T-cell (primary cell): Measurements from ENCODE around the gene MYRIP. TPM values are rescaled to one million over a fixed set of nuclear protein-coding genes. Genes with fewer than 3 reads are reported as not detected.
"Not testable (repeated sequence)": the region's sequence is repeated elsewhere in the genome, so short reads cannot be mapped to it uniquely, and the experiment has no call there.

ENCODE experiments used
- ATAC-seq, 4 experiments: fragments of 200-7000 bp in 3 of 4; fragments of 150-1000 bp in 1 of 4; cut with Tn5 transposase; replicated peaks in 1 of 4; 1 replicate in 3 of 4; 2 replicates in 1 of 4; pipeline ENCODE4 v1.10.0; 2021; ENCODE audit warnings: moderate library complexity in 3 of 4, mild to moderate bottlenecking in 2 of 4, moderate number of reproducible peaks in 1 of 4
- CTCF ChIA-PET, 2 donors: fragments of 300-600 bp; sonication (Branson Sonifier 250); formaldehyde crosslinking; loops; one replicate each; lab custom pipeline; 2022; ENCODE audit warnings: antibody characterized with exemption in 2 of 2; lab: Charles Lee
- POLR2A ChIA-PET, 2 donors: fragments of 300-600 bp; sonication (Branson Sonifier 250); formaldehyde crosslinking; loops; one replicate each; lab custom pipeline; 2022; ENCODE audit warnings: antibody characterized with exemption in 2 of 2; lab: Charles Lee
- DNase-seq, 35 experiments: peaks; one replicate each; pipeline versions ENCODE4 v3.0.0 to v3.0.0-alpha.2; 2013 to 2023
- H3K27ac ChIP-seq: one replicate; pipeline ENCODE4 v1.5.1; 2013; ENCODE audit warnings: low read length
- H3K27me3 ChIP-seq, 2 experiments: replicated peaks in 1 of 2; 1 replicate in 1 of 2; 2 replicates in 1 of 2; pipeline versions ENCODE4 v1.6.1 to v1.7.0; 2013; ENCODE audit warnings: low read length in 1 of 2, mixed read lengths in 1 of 2; ENCODE audit not compliant: control insufficient read depth in 2 of 2, insufficient read depth in 2 of 2; ENCODE audit errors: extremely low read depth in 1 of 2
- H3K36me3 ChIP-seq, 2 donors: 1 replicate in 1 of 2; 2 replicates in 1 of 2; pipeline versions ENCODE4 v1.6.1 to v1.7.0; 2013; ENCODE audit warnings: low read length in 1 of 2; ENCODE audit not compliant: control insufficient read depth in 2 of 2, insufficient read depth in 1 of 2; ENCODE audit errors: extremely low read depth in 1 of 2
- H3K4me1 ChIP-seq, 2 experiments: 1 replicate in 1 of 2; 2 replicates in 1 of 2; pipeline versions ENCODE4 v1.6.1 to v1.7.0; 2013; ENCODE audit warnings: low read length in 2 of 2, mixed read lengths in 1 of 2; ENCODE audit not compliant: insufficient read depth in 2 of 2, control insufficient read depth in 1 of 2; ENCODE audit errors: extremely low read depth in 1 of 2
- H3K4me3 ChIP-seq, 2 donors: 1 replicate in 1 of 2; 2 replicates in 1 of 2; pipeline versions ENCODE4 v1.5.1 to v1.7.0; 2013; ENCODE audit warnings: mild to moderate bottlenecking in 2 of 2, low read length in 1 of 2, moderate library complexity in 1 of 2; ENCODE audit not compliant: control insufficient read depth in 1 of 2; ENCODE audit errors: extremely low read depth in 1 of 2
- H3K9me3 ChIP-seq: 2 replicates; pipeline ENCODE4 v1.7.0; 2013
- H3K27ac Mint-ChIP-seq, 2 donors: one replicate each; pipeline ENCODE4 v1.8.0; 2020 to 2021; ENCODE audit warnings: mild to moderate bottlenecking in 2 of 2, mixed read lengths in 2 of 2
- H3K27me3 Mint-ChIP-seq, 2 donors: one replicate each; pipeline ENCODE4 v1.8.0; 2021 to 2022; ENCODE audit warnings: mixed read lengths in 2 of 2
- H3K36me3 Mint-ChIP-seq: one replicate; pipeline ENCODE4 v1.8.0; 2021; ENCODE audit warnings: mixed read lengths
- H3K4me1 Mint-ChIP-seq, 3 donors: one replicate each; pipeline ENCODE4 v1.8.0; 2020 to 2022; ENCODE audit warnings: mixed read lengths in 3 of 3, mild to moderate bottlenecking in 1 of 3
- H3K4me3 Mint-ChIP-seq, 3 donors: one replicate each; pipeline ENCODE4 v1.8.0; 2020 to 2022; ENCODE audit warnings: mild to moderate bottlenecking in 3 of 3, mixed read lengths in 3 of 3, moderate library complexity in 3 of 3
- H3K9me3 Mint-ChIP-seq, 3 donors: one replicate each; pipeline ENCODE4 v1.8.0; 2020 to 2022; ENCODE audit warnings: mixed read lengths in 3 of 3
- WGBS: methylation state at CpG from one replicate; pipeline ENCODE4 v1.1.5; 2013; ENCODE audit warnings: missing lambda C conversion rate; ENCODE audit not compliant: insufficient coverage; 5-methylcytosine and 5-hydroxymethylcytosine counted together
- total RNA-seq, 35 experiments: library from RNA in 6 of 35; stranded (reverse) in 6 of 35; fragments of 120-200 nt in 1 of 35; gene quantifications; one replicate each; pipeline versions ENCODE4 v1.2.1 to v1.2.4 and lab custom pipeline; 2013 to 2026

MYRIP gene
- total RNA-seq, 5 donors from 2014 or later (not counting 1 experiment from before 2014, with no cell fraction given), result not detected

DNA sequence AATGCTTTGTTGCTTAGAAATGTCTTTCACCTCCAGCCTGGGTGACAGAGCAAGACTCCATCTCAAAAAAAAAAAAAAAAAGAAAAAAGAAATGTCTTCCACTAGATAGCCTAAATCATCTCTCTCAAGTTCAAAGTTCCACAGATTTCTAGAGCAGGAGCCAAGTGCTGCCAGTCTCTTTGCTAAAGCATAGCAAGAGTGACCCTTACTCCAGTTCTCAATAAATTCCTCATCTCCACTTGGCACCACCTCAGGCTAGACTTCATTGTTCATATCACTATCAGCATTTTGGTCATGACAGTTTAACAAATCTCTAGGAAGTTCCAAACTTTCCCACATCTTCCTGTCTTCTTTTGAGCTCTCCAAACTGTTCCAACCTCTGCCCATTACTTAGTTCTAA is 42.5 kb upstream of the MYRIP start:
- H3K27ac ChIP-seq, ATAC-seq, CTCF ChIA-PET, H3K4me3 Mint-ChIP-seq, POLR2A ChIA-PET, H3K27me3 ChIP-seq, DNase-seq, H3K36me3 ChIP-seq, H3K4me1 ChIP-seq, H3K4me3 ChIP-seq, H3K4me1 Mint-ChIP-seq, H3K9me3 Mint-ChIP-seq, H3K27me3 Mint-ChIP-seq, H3K36me3 Mint-ChIP-seq, H3K9me3 ChIP-seq, H3K27ac Mint-ChIP-seq: not testable (repeated sequence)

DNA sequence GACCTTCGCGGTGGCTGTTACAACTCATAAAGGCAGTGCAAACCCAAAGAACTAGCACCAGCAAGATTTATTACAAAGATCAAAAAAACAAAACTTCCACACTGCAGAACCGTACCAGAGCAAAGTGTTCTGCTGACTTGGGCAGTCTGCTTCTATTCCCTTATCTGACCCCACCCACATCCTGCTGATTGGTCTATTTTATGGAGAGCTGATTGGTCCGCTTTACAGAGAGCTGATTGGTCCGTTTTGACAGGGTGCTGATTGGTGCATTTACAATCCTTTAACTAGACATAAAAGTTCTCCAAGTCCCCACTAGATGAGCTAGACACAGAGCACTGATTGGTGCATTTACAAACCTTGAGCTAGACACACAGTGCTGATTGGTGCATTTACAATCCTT is 31.2 kb upstream of the MYRIP start:
- H3K4me1 Mint-ChIP-seq, H3K9me3 Mint-ChIP-seq, POLR2A ChIA-PET, H3K27me3 Mint-ChIP-seq, H3K4me1 ChIP-seq, H3K4me3 ChIP-seq, H3K36me3 Mint-ChIP-seq, H3K4me3 Mint-ChIP-seq, H3K27ac ChIP-seq, DNase-seq, CTCF ChIA-PET, ATAC-seq, H3K27ac Mint-ChIP-seq, H3K36me3 ChIP-seq, H3K27me3 ChIP-seq, H3K9me3 ChIP-seq: not testable (repeated sequence)
- no CpG with 5 or more reads among the region's 5 CpGs for WGBS

DNA sequence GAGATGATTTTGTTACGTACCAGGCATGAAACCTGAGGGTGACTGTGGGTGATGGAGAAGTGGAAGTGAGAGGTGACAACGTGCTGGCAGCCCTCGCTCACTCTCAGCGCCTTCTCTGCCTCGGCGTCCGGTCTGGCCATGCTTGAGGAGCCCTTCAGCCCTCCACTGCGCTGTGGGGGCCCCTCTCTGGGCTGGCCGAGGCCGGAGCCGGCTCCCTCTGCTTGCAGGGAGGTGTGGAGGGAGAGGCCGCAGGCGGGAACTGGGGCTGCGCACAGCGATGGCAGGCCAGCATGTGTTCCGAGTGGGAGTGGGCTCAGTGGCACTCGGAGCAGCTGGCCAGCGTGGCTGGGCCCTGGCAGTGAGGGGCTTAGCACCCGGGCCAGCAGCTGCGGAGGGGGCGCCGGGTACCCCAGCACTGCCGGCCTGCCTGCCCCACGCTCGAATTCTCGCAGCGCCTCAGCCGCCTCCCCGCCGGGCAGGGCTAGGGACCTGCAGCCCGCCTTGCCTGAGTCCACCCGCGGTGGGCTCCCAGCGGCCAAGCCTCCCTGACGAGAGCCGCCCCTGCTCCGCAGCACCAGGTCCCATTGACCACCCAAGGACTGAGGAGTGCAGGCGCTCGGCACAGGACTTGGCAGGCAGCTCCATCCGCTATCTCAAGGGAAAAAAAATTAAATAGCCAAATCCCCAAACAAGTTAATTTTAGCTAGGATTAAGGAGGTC is 29.7 kb upstream of the MYRIP start:
- no peak overlapping the region for H3K27ac Mint-ChIP-seq
- Histone ChIP-seq H3K36me3 (no peaks in the 10 kb centered on the region), H3K27ac (no peak overlapping the region), H3K4me3 (no peak overlapping the region), H3K9me3 (no peaks in the 10 kb centered on the region), H3K4me1 (no peaks in the 10 kb centered on the region), H3K27me3 (no peaks in the 10 kb centered on the region)
- no peak for DNase-seq
- H3K4me3 Mint-ChIP-seq, result no peak overlapping the region
- no peaks in the 10 kb centered on the region for H3K4me1 Mint-ChIP-seq
- ChIA-PET POLR2A (no interaction called here), CTCF (no interaction called here)
- no peaks in the 10 kb centered on the region for H3K36me3 Mint-ChIP-seq
- peaks cover 3 to 9% of the 10 kb centered on the region in 2 donors for H3K27me3 Mint-ChIP-seq
- ATAC-seq, result no peak
- 94% methylated on average over 35 of the region's 40 CpGs for WGBS
- H3K9me3 Mint-ChIP-seq, result peaks cover 0 to 4% (median 3%) of the 10 kb centered on the region in 3 donors

DNA sequence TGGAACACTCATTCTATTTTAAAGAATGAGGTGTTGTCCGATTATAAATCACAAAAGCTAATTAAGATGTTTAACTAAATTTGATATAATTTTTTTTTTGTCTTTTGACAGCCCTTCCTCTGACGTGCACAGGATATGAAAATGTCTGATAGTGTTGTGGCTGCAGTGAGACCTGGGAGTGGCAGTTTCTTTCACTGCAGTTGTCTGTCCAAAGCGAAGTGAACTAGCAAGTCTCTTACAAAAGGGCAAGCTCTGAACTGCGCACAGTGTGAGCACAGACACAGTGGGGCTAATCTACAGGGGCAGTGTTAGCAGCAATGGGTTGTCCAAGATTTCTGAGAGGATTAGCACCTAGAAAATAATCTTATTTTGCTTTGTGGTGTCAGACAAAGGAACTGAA is 29.1 kb upstream of the MYRIP start:
- ChIA-PET CTCF (no interaction called here), POLR2A (no interaction called here)
- H3K36me3 ChIP-seq, result no peaks in the 10 kb centered on the region
- WGBS, result 63% methylated on average over 3 of the region's 4 CpGs
- H3K4me1 Mint-ChIP-seq, result no peaks in the 10 kb centered on the region
- H3K9me3 ChIP-seq, result no peaks in the 10 kb centered on the region
- H3K4me3 ChIP-seq, result no peak overlapping the region
- no peaks in the 10 kb centered on the region for H3K27me3 ChIP-seq
- peaks cover 3 to 9% of the 10 kb centered on the region in 2 donors for H3K27me3 Mint-ChIP-seq
- no peak for ATAC-seq
- DNase-seq, result no peak
- H3K4me3 Mint-ChIP-seq, result no peak overlapping the region
- no peak overlapping the region for H3K27ac ChIP-seq
- H3K36me3 Mint-ChIP-seq, result no peaks in the 10 kb centered on the region
- H3K4me1 ChIP-seq, result no peaks in the 10 kb centered on the region
- no peak overlapping the region for H3K27ac Mint-ChIP-seq
- peaks cover 0 to 4% (median 3%) of the 10 kb centered on the region in 3 donors for H3K9me3 Mint-ChIP-seq

DNA sequence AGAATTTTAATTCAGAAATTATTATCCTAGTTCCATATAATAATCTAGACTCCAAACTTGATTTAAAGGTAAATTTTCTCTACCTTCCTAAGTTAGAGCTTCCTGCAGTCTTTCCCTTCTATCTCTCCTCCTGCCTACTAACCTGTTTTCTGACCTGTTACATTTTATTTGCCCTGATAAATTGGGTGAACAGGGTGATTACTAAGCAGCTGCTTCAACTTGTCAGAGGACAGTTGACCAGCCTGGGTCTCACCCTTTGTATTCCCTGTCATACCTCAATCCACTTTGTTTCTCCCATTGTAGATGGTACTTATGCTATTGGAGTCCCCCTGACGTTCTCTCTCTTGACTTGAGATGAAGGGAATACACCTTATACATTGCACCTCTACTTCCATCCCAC is 28.4 kb upstream of the MYRIP start:
- peaks cover 0 to 4% (median 3%) of the 10 kb centered on the region in 3 donors for H3K9me3 Mint-ChIP-seq
- ChIA-PET POLR2A (no interaction called here), CTCF (no interaction called here)
- Histone ChIP-seq H3K36me3 (no peaks in the 10 kb centered on the region), H3K27ac (no peak overlapping the region), H3K9me3 (no peaks in the 10 kb centered on the region), H3K4me1 (no peaks in the 10 kb centered on the region), H3K27me3 (no peaks in the 10 kb centered on the region), H3K4me3 (no peak overlapping the region)
- DNase-seq (no peak), ATAC-seq (no peak)
- no peak overlapping the region for H3K27ac Mint-ChIP-seq
- no CpG with 5 or more reads among the region's 1 CpG for WGBS
- no peaks in the 10 kb centered on the region for H3K36me3 Mint-ChIP-seq
- H3K4me1 Mint-ChIP-seq, result no peaks in the 10 kb centered on the region
- no peak overlapping the region for H3K4me3 Mint-ChIP-seq
- H3K27me3 Mint-ChIP-seq, result peaks cover 3 to 9% of the 10 kb centered on the region in 2 donors

DNA sequence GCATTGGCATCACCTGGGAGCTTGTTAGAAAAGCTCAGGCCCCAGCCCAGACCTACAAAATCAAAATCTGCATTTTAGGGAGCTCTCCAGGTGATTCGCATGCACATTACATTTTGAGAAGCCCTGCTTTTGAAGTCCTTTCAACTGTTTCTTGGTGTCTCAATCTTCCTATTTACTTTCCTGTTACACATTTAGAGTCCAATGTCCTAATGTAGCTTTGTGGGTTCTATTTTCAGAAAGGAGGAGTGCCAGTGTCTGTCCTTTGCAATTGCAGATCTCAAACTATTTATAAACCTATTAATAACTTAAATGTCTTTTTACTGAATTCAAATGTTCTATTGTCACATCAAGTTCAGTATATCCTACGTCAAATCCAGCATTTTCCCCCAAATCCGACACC is 27.8 kb upstream of the MYRIP start:
- no peak overlapping the region for H3K27ac ChIP-seq
- H3K4me3 Mint-ChIP-seq, result no peak overlapping the region
- ATAC-seq (no peak), DNase-seq (no peak)
- H3K9me3 ChIP-seq, result no peaks in the 10 kb centered on the region
- ChIA-PET POLR2A (no interaction called here), CTCF (no interaction called here)
- no peak overlapping the region for H3K4me3 ChIP-seq
- no peak overlapping the region for H3K27ac Mint-ChIP-seq
- no peaks in the 10 kb centered on the region for H3K27me3 ChIP-seq
- no peaks in the 10 kb centered on the region for H3K4me1 ChIP-seq
- peaks cover 0 to 3% (median under 1%) of the 10 kb centered on the region in 3 donors for H3K9me3 Mint-ChIP-seq
- H3K27me3 Mint-ChIP-seq, result peaks cover 3 to 9% of the 10 kb centered on the region in 2 donors
- H3K4me1 Mint-ChIP-seq, result no peaks in the 10 kb centered on the region
- no peaks in the 10 kb centered on the region for H3K36me3 ChIP-seq
- no peaks in the 10 kb centered on the region for H3K36me3 Mint-ChIP-seq
- 14% methylated on average over 1 of the region's 3 CpGs for WGBS

DNA sequence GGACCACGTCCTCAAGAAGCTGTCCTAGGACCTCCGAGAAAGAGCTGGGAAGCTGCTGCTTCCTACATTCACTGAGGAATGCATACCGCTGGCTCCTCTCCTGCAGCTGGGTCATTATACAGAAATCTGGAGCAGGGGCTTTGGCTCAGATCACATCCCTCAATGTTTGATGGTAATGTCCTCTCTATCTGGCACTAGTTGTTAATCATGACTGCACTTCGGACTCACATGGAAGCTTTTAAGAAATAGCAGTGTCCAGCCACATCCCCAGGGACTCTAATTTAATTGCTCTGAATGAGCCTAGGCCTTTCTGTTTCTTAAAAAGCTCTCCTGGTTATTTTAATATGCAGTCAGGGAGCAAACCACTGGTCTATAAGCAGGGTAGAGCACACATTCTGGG is 25.7 kb upstream of the MYRIP start:
- H3K4me1 ChIP-seq, result no peaks in the 10 kb centered on the region
- POLR2A ChIA-PET, result no interaction called here
- Mint-ChIP-seq H3K9me3 (no peaks in the 10 kb centered on the region), H3K27me3 (peaks cover 3 to 9% of the 10 kb centered on the region in 2 donors), H3K27ac (no peak overlapping the region), H3K36me3 (no peaks in the 10 kb centered on the region), H3K4me1 (no peaks in the 10 kb centered on the region), H3K4me3 (no peak overlapping the region)
- no peaks in the 10 kb centered on the region for H3K36me3 ChIP-seq
- 80% methylated on average over 3 of the region's 4 CpGs for WGBS
- CTCF ChIA-PET, result no interaction called here
- H3K4me3 ChIP-seq, result no peak overlapping the region
- H3K27me3 ChIP-seq, result no peaks in the 10 kb centered on the region
- ATAC-seq, result no peak
- no peak for DNase-seq
- no peak overlapping the region for H3K27ac ChIP-seq
- H3K9me3 ChIP-seq, result no peaks in the 10 kb centered on the region
